Common myeloid progenitor, CD34-positive (primary cell): ENCODE data around the gene RALGAPA2. TPM values are rescaled to one million over a fixed set of nuclear protein-coding genes. Genes with fewer than 3 reads are reported as not detected.

Source experiments
- CTCF ChIA-PET: fragments of 350-600 bp; sonication (Branson Sonifier 250); formaldehyde crosslinking; loops from one replicate; lab custom pipeline; 2021; ENCODE audit warnings: antibody characterized with exemption; lab: Charles Lee
- POLR2A ChIA-PET: fragments of 350-600 bp; sonication (Branson Sonifier 250); formaldehyde crosslinking; loops from one replicate; lab custom pipeline; 2021; ENCODE audit warnings: antibody characterized with exemption; lab: Charles Lee
- DNase-seq, 3 donors: peaks; one replicate each; pipeline versions ENCODE4 v3.0.0 to v3.0.0-alpha.2; 2013
- H3K27ac ChIP-seq, 2 experiments: 1 replicate in 1 of 2; 2 replicates in 1 of 2; pipeline ENCODE4 v1.7.0; 2013; ENCODE audit warnings: inconsistent platforms in 2 of 2, low read length in 2 of 2, mild to moderate bottlenecking in 2 of 2, low read depth in 1 of 2, moderate library complexity in 1 of 2; ENCODE audit not compliant: severe bottlenecking in 2 of 2, insufficient read depth in 1 of 2, poor library complexity in 1 of 2
- H3K27me3 ChIP-seq, 5 experiments: replicated peaks in 2 of 5; 1 replicate in 3 of 5; 2 replicates in 2 of 5; pipeline versions ENCODE4 v1.6.1 to v1.7.0; 2013; ENCODE audit warnings: low read length in 4 of 5, mild to moderate bottlenecking in 2 of 5, moderate library complexity in 2 of 5, inconsistent platforms in 1 of 5; ENCODE audit not compliant: insufficient read depth in 5 of 5, control insufficient read depth in 4 of 5
- H3K36me3 ChIP-seq, 4 experiments: 1 replicate in 2 of 4; 2 replicates in 2 of 4; pipeline versions ENCODE4 v1.6.1 to v1.7.0; 2013; ENCODE audit warnings: low read length in 3 of 4, control low read depth in 1 of 4, mild to moderate bottlenecking in 1 of 4; ENCODE audit not compliant: control insufficient read depth in 4 of 4, insufficient read depth in 4 of 4
- H3K4me1 ChIP-seq, 4 experiments: 1 replicate in 3 of 4; 2 replicates in 1 of 4; pipeline versions ENCODE4 v1.6.1 to v1.7.1; 2013; ENCODE audit warnings: low read length in 3 of 4, mild to moderate bottlenecking in 3 of 4, control low read depth in 1 of 4, inconsistent platforms in 1 of 4, moderate library complexity in 1 of 4; ENCODE audit not compliant: control insufficient read depth in 4 of 4, insufficient read depth in 4 of 4; ENCODE audit errors: control extremely low read depth in 1 of 4
- H3K4me3 ChIP-seq, 7 experiments: 1 replicate in 4 of 7; 2 replicates in 3 of 7; pipeline versions ENCODE4 v1.5.1 to v1.7.0; 2013; ENCODE audit warnings: mild to moderate bottlenecking in 7 of 7, low read length in 6 of 7, moderate library complexity in 6 of 7, inconsistent platforms in 2 of 7, low read depth in 2 of 7, control low read depth in 1 of 7; ENCODE audit not compliant: insufficient read depth in 4 of 7, control insufficient read depth in 1 of 7; ENCODE audit errors: extremely low read depth in 1 of 7
- H3K9me3 ChIP-seq, 5 experiments: 1 replicate in 4 of 5; 2 replicates in 1 of 5; pipeline versions ENCODE4 v1.6.1 to v1.7.1; 2013; ENCODE audit warnings: low read length in 4 of 5, mild to moderate bottlenecking in 2 of 5, inconsistent platforms in 1 of 5, low read depth in 1 of 5, moderate library complexity in 1 of 5; ENCODE audit not compliant: control insufficient read depth in 4 of 5, insufficient read depth in 2 of 5; ENCODE audit errors: control extremely low read depth in 1 of 5
- WGBS: methylation state at CpG from one replicate; pipeline ENCODE4 v1.1.5; 2013; ENCODE audit not compliant: insufficient coverage; 5-methylcytosine and 5-hydroxymethylcytosine counted together
- polyA plus RNA-seq: library from polyadenylated mRNA; unstranded; fragments of 120-200 nt; gene quantifications from one replicate; pipeline ENCODE4 v1.2.1, GENCODE V29; 2013

The RALGAPA2 gene
- 23.1 TPM for polyA plus RNA-seq

- H3K4me1 ChIP-seq: peaks cover 16 to 35% (median 28%) of the 10 kb centered on the region in 4 experiments
- DNase-seq: peak; percentile 97 to 99 (median 99)
- ChIA-PET POLR2A (interaction anchor here (0.6 kb wide), 1 partner anchor 44 kb away, joined by 3 read pairs; no protein-coding TSS in a partner anchor), CTCF (interaction anchor here (0.7 to 2.6 kb wide), 7 partner anchors 17 to 111 kb away, joined by 3 to 7 read pairs (median 3); no protein-coding TSS in a partner anchor)
- no peaks in the 10 kb centered on the region for H3K9me3 ChIP-seq
- peak within 1 kb of the TSS; percentile 88 to 92 for H3K27ac ChIP-seq
- under 1% methylated on average over 73 of the region's 87 CpGs for WGBS
- H3K27me3 ChIP-seq: no peaks in the 10 kb centered on the region
- peak within 1 kb of the TSS; percentile 79 to 97 (median 87) for H3K4me3 ChIP-seq
- peaks cover 0 to under 1% (median 0%) of the 10 kb centered on the region in 4 experiments for H3K36me3 ChIP-seq
These were observed at the start of gene RALGAPA2 for GRCh38 chr20:20712474-20713243. RALGAPA2 (minus strand) TSS chr20:20712644; CDS start chr20:20712480, 164 bp downstream.

DNA sequence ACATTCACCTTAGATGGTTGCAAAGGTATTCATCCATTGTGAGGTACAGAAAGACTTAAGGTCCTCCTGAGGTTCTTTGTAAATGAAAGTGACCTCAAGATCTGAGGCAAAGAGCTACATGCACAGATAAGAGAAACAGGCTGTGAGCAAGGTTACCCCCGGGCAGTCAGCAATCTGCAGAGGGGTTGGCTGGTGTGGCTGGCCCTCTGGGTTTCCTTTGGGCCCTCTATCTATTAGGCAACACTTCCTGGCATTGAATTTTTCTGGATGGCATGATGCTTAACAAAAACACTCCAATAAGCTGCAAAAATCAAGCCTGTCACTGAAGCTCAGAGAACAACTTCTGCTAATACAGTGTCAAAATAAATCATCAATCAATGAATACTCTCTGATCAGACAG lies 48.9 kb upstream of the RALGAPA2 start:
- H3K4me1 ChIP-seq: peaks cover 21 to 36% (median 29%) of the 10 kb centered on the region in 4 experiments
- peak in 2 of 3 donors; percentile 70 to 78 for DNase-seq
- no peaks in the 10 kb centered on the region for H3K27me3 ChIP-seq
- 0% methylated on average over 1 of the region's 1 CpG for WGBS
- ChIA-PET POLR2A (interaction anchor here (0.8 kb wide), 1 partner anchor 9 kb away, joined by 3 read pairs; no protein-coding TSS in a partner anchor), CTCF (interaction anchor here (0.6 to 2.1 kb wide), 10 partner anchors 9 to 591 kb away, joined by 3 to 9 read pairs (median 4); no protein-coding TSS in a partner anchor)
- H3K27ac ChIP-seq: no peak overlapping the region
- no peaks in the 10 kb centered on the region for H3K36me3 ChIP-seq
- H3K9me3 ChIP-seq: peaks cover 0 to 2% (median 0%) of the 10 kb centered on the region in 5 experiments
- peak overlapping the region in 2 of 7 experiments; percentile 23 to 24 for H3K4me3 ChIP-seq

GRCh38 chr20:20759132-20759531 lies 46.7 kb upstream of the RALGAPA2 start:
- 77% methylated on average over 5 of the region's 6 CpGs for WGBS
- CTCF ChIA-PET: interaction anchor here (0.8 kb wide), 1 partner anchor 21 kb away, joined by 3 read pairs; no protein-coding TSS in a partner anchor
- Histone ChIP-seq H3K4me1 (peaks cover 21 to 47% (median 41%) of the 10 kb centered on the region in 4 experiments), H3K27ac (no peak overlapping the region), H3K9me3 (no peaks in the 10 kb centered on the region), H3K4me3 (no peak overlapping the region), H3K36me3 (no peaks in the 10 kb centered on the region), H3K27me3 (no peaks in the 10 kb centered on the region)
- peak in 2 of 3 donors; percentile 37 to 47 for DNase-seq
- POLR2A ChIA-PET: no interaction called here

GRCh38 chr20:20755674-20756319 lies 43.4 kb upstream of the RALGAPA2 start:
- 95% methylated on average over 6 of the region's 6 CpGs for WGBS
- Histone ChIP-seq H3K4me1 (peaks cover 5 to 30% (median 26%) of the 10 kb centered on the region in 4 experiments), H3K36me3 (no peaks in the 10 kb centered on the region), H3K4me3 (no peak overlapping the region), H3K27ac (no peak overlapping the region), H3K9me3 (no peaks in the 10 kb centered on the region), H3K27me3 (no peaks in the 10 kb centered on the region)
- CTCF ChIA-PET: interaction anchor here (0.6 to 2.3 kb wide), 3 partner anchors 11 to 151 kb away, joined by 3 to 8 read pairs (median 3); no protein-coding TSS in a partner anchor
- no peak for DNase-seq
- POLR2A ChIA-PET: no interaction called here

DNA sequence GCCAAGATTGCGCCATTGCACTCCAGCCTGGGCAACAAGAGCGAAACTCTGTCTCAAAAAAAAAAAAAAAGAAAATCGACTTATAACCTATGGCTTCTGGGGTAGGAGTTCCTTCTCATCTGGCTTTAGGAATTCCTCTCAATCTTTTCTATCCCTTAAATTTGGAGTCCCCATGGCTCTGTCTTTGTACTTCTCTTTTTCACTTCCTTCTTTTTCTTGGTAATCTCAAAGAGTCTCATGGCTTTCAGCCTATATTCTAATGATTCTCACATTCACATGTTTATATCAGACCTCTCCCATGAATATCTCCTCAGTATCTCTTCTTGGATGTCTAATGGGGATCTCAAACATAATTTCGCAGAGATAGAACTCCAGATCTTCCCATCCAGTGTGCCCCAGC lies 42.8 kb upstream of the RALGAPA2 start:
- H3K27me3 ChIP-seq: no peaks in the 10 kb centered on the region
- 100% methylated on average over 3 of the region's 4 CpGs for WGBS
- no peaks in the 10 kb centered on the region for H3K9me3 ChIP-seq
- peaks cover 0 to 26% (median 22%) of the 10 kb centered on the region in 4 experiments for H3K4me1 ChIP-seq
- ChIA-PET CTCF (interaction anchor here (1.3 kb wide), 1 partner anchor 10 kb away, joined by 5 read pairs; no protein-coding TSS in a partner anchor), POLR2A (interaction anchor here (0.8 kb wide), 1 partner anchor 22 kb away, joined by 3 read pairs; no protein-coding TSS in a partner anchor)
- DNase-seq: peak in 2 of 3 donors; percentile 48 to 57
- no peak overlapping the region for H3K27ac ChIP-seq
- no peaks in the 10 kb centered on the region for H3K36me3 ChIP-seq
- H3K4me3 ChIP-seq: no peak overlapping the region

DNA sequence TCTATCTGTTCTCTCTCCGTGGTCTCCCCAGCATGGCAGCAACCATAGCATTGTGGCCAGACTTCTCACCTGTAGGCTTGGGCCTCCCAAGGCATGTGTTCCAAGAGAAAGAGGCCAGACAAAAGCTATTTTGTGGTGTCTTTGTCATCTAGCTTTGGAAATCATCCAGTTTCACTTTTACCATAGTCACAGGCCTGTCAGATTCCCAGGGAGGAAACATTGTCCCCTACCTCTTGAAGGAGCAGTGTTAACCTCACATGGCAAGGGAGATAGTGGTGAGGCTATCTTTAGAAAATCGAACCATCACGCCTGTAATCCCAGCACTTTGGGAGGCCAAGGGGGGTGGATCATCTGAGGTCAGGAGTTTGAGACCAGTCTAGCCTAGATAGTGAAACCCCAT lies 42.3 kb upstream of the RALGAPA2 start:
- Histone ChIP-seq H3K4me3 (no peak overlapping the region), H3K27ac (no peak overlapping the region), H3K27me3 (no peaks in the 10 kb centered on the region), H3K36me3 (no peaks in the 10 kb centered on the region), H3K9me3 (peaks cover 0 to under 1% (median 0%) of the 10 kb centered on the region in 5 experiments), H3K4me1 (peaks cover 0 to 25% (median 21%) of the 10 kb centered on the region in 4 experiments)
- ChIA-PET CTCF (interaction anchor here (1.1 to 1.3 kb wide), 2 partner anchors 10 to 25 kb away, joined by 3 to 5 read pairs; no protein-coding TSS in a partner anchor), POLR2A (interaction anchor here (0.8 kb wide), 1 partner anchor 22 kb away, joined by 3 read pairs; no protein-coding TSS in a partner anchor)
- 38% methylated on average over 1 of the region's 3 CpGs for WGBS
- peak in 2 of 3 donors; percentile 46 to 51 for DNase-seq
